Caki2 (cell line): ENCODE measurements around the gene TIAL1. TPM values are rescaled to one million over a fixed set of nuclear protein-coding genes. Genes with fewer than 3 reads are reported as not detected.

Source experiments
- total RNA-seq: library from RNA; depleted of rRNA; stranded (reverse); fragments of >200 nt; shearing (Covaris generic); gene quantifications from 2 replicates; pipeline ENCODE4 v1.2.3, GENCODE V29; 2014; ENCODE audit warnings: low replicate concordance; rRNA removed

Gene TIAL1
- total RNA-seq, 1 experiment from 2014 or later, result 75.8 TPM

Other genes starting within 250 kb of the TIAL1 start
- gene RGS10, start 54.2 kb downstream of the TIAL1 start, total RNA-seq, result 18.1 and 45.8 TPM in 2 replicates
- 10.9 and 18.5 TPM in 2 replicates for gene BAG3, start 54.4 kb upstream of the TIAL1 start, total RNA-seq
- gene INPP5F, start 129.1 kb upstream of the TIAL1 start, total RNA-seq, result 7.0 and 8.9 TPM in 2 replicates